ENCODE data around the gene CDC25B. TPM values are rescaled to one million over a fixed set of nuclear protein-coding genes. Genes with fewer than 3 reads are reported as not detected.

CDC25B gene
- total and polyA plus RNA-seq, 2 of the 13 experiments (the other 11 are each of a cell fraction or from before 2014, with no cell fraction given) = 14.5 to 19.4 TPM

- TF ChIP-seq DZIP1 (CRISPR knock-in tag; IDR thresholded peaks at IDR 0.05) = 0 out of 2 replicates have a peak, but pooled peaks have one; percentile 52
- no peak for TF ChIP-seq CHCHD3 (CRISPR knock-in tag; IDR thresholded peaks at IDR 0.05)
- TF ChIP-seq ZIK1 (CRISPR knock-in tag; IDR thresholded peaks at IDR 0.05; ENCODE audit: borderline replicate concordance, low read depth) = no peak
- TF ChIP-seq NAIF1 (CRISPR knock-in tag; IDR thresholded peaks at IDR 0.05; ENCODE audit: borderline replicate concordance) = no peak
- TF ChIP-seq CREM (IDR thresholded peaks at IDR 0.05) = peak; percentile 90
- TF ChIP-seq CREM (CRISPR knock-in tag; IDR thresholded peaks at IDR 0.05) = no peak
- no peak; the same call in 1 of the 2 replicates for TF ChIP-seq CCDC6 (CRISPR knock-in tag; IDR thresholded peaks at IDR 0.05)
- no peak for TF ChIP-seq ZNF615 (CRISPR knock-in tag; IDR thresholded peaks at IDR 0.05; ENCODE audit: borderline replicate concordance)
- TF ChIP-seq, protein P1, sequence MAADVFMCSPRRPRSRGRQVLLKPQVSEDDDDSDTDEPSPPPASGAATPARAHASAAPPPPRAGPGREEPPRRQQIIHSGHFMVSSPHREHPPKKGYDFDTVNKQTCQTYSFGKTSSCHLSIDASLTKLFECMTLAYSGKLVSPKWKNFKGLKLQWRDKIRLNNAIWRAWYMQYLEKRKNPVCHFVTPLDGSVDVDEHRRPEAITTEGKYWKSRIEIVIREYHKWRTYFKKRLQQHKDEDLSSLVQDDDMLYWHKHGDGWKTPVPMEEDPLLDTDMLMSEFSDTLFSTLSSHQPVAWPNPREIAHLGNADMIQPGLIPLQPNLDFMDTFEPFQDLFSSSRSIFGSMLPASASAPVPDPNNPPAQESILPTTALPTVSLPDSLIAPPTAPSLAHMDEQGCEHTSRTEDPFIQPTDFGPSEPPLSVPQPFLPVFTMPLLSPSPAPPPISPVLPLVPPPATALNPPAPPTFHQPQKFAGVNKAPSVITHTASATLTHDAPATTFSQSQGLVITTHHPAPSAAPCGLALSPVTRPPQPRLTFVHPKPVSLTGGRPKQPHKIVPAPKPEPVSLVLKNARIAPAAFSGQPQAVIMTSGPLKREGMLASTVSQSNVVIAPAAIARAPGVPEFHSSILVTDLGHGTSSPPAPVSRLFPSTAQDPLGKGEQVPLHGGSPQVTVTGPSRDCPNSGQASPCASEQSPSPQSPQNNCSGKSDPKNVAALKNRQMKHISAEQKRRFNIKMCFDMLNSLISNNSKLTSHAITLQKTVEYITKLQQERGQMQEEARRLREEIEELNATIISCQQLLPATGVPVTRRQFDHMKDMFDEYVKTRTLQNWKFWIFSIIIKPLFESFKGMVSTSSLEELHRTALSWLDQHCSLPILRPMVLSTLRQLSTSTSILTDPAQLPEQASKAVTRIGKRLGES (CRISPR knock-in tag; IDR thresholded peaks at IDR 0.05; ENCODE audit: borderline replicate concordance) = no peak
- peak; percentile 21; the same call in 1 of the 2 replicates for TF ChIP-seq ARID5B (CRISPR knock-in tag; IDR thresholded peaks at IDR 0.05)
- TF ChIP-seq, protein P2, sequence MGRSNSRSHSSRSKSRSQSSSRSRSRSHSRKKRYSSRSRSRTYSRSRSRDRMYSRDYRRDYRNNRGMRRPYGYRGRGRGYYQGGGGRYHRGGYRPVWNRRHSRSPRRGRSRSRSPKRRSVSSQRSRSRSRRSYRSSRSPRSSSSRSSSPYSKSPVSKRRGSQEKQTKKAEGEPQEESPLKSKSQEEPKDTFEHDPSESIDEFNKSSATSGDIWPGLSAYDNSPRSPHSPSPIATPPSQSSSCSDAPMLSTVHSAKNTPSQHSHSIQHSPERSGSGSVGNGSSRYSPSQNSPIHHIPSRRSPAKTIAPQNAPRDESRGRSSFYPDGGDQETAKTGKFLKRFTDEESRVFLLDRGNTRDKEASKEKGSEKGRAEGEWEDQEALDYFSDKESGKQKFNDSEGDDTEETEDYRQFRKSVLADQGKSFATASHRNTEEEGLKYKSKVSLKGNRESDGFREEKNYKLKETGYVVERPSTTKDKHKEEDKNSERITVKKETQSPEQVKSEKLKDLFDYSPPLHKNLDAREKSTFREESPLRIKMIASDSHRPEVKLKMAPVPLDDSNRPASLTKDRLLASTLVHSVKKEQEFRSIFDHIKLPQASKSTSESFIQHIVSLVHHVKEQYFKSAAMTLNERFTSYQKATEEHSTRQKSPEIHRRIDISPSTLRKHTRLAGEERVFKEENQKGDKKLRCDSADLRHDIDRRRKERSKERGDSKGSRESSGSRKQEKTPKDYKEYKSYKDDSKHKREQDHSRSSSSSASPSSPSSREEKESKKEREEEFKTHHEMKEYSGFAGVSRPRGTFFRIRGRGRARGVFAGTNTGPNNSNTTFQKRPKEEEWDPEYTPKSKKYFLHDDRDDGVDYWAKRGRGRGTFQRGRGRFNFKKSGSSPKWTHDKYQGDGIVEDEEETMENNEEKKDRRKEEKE (IDR thresholded peaks at IDR 0.05) = no peak
- TF ChIP-seq CAMTA2 (CRISPR knock-in tag; IDR thresholded peaks at IDR 0.05; ENCODE audit: borderline replicate concordance) = no peak; the same call in 1 of the 2 replicates
- TF ChIP-seq ZNF550 (CRISPR knock-in tag; IDR thresholded peaks at IDR 0.05; ENCODE audit: borderline replicate concordance) = no peak
- TF ChIP-seq SMAD3 (CRISPR knock-in tag; IDR thresholded peaks at IDR 0.05) = 0 out of 2 replicates have a peak, but pooled peaks have one; percentile 69
These were observed 14.8 kb upstream of the CDC25B start, which contains the start of gene SPEF1 (continued) for GRCh38 chr20:3781153-3781910.

Data from HepG2 (cell line).